Mesenchymal stem cell (in vitro differentiated cells and primary cell): ENCODE data around the gene CUX1.
"Not testable (repeated sequence)": the region's sequence is repeated elsewhere in the genome, so short reads cannot be mapped to it uniquely, and the experiment has no call there.

Experiments
- DNase-seq: peaks from one replicate; pipeline ENCODE4 v3.0.0-alpha.2; 2013
- H2AFZ ChIP-seq: one replicate; pipeline ENCODE4 v1.6.1; 2013; ENCODE audit warnings: low read depth, mild to moderate bottlenecking, control low read depth, inconsistent platforms, low read length, moderate library complexity
- H2AK5ac ChIP-seq: 2 replicates; pipeline ENCODE4 v1.6.1; 2013; ENCODE audit warnings: low read length, moderate library complexity, mild to moderate bottlenecking, inconsistent platforms; ENCODE audit not compliant: severe bottlenecking
- H2BK120ac ChIP-seq: one replicate; pipeline ENCODE4 v1.6.1; 2013; ENCODE audit warnings: low read depth, mild to moderate bottlenecking, inconsistent platforms, low read length, moderate library complexity
- H2BK12ac ChIP-seq, 2 experiments: one replicate each; pipeline ENCODE4 v1.6.1; 2013; ENCODE audit warnings: inconsistent platforms in 2 of 2, low read length in 2 of 2, mild to moderate bottlenecking in 2 of 2, moderate library complexity in 2 of 2, control low read depth in 1 of 2
- H2BK15ac ChIP-seq: one replicate; pipeline ENCODE4 v1.6.1; 2013; ENCODE audit warnings: mild to moderate bottlenecking, low read depth, inconsistent platforms; ENCODE audit not compliant: poor library complexity, severe bottlenecking
- H2BK5ac ChIP-seq: 2 replicates; pipeline ENCODE4 v1.6.1; 2013; ENCODE audit warnings: low read depth, mild to moderate bottlenecking, low read length, control low read depth, inconsistent platforms; ENCODE audit not compliant: poor library complexity, severe bottlenecking
- H3K14ac ChIP-seq, 2 experiments: one replicate each; pipeline ENCODE4 v1.6.1; 2013; ENCODE audit warnings: inconsistent platforms in 2 of 2, low read length in 2 of 2, control low read depth in 1 of 2, mild to moderate bottlenecking in 1 of 2, moderate library complexity in 1 of 2
- H3K18ac ChIP-seq, 2 experiments: one replicate each; pipeline ENCODE4 v1.6.1; 2013; ENCODE audit warnings: inconsistent platforms in 2 of 2, low read length in 2 of 2, control low read depth in 1 of 2, low read depth in 1 of 2, mild to moderate bottlenecking in 1 of 2
- H3K23ac ChIP-seq, 2 experiments: one replicate each; pipeline ENCODE4 v1.6.1; 2013; ENCODE audit warnings: inconsistent platforms in 2 of 2, low read length in 2 of 2, mild to moderate bottlenecking in 2 of 2, moderate library complexity in 2 of 2, control low read depth in 1 of 2
- H3K27ac ChIP-seq: 2 replicates; pipeline ENCODE4 v1.5.1; 2013; ENCODE audit warnings: mild to moderate bottlenecking, moderate library complexity, low read length, control low read depth, inconsistent platforms; ENCODE audit not compliant: poor library complexity, severe bottlenecking
- H3K27me3 ChIP-seq, 2 experiments: 2 replicates each; pipeline versions ENCODE4 v1.6.1 to v1.7.0; 2013; ENCODE audit warnings: low read length in 2 of 2, mild to moderate bottlenecking in 2 of 2, moderate library complexity in 2 of 2, control low read depth in 1 of 2, inconsistent platforms in 1 of 2; ENCODE audit not compliant: control insufficient read depth in 1 of 2, insufficient read depth in 1 of 2
- H3K36me3 ChIP-seq, 2 experiments: 2 replicates each; pipeline versions ENCODE4 v1.6.1 to v1.7.0; 2013; ENCODE audit warnings: low read length in 2 of 2, control low read depth in 1 of 2, inconsistent platforms in 1 of 2, low read depth in 1 of 2, mild to moderate bottlenecking in 1 of 2; ENCODE audit not compliant: insufficient read depth in 2 of 2, control insufficient read depth in 1 of 2
- H3K4ac ChIP-seq, 2 experiments: one replicate each; pipeline ENCODE4 v1.6.1; 2013; ENCODE audit warnings: inconsistent platforms in 2 of 2, low read length in 2 of 2, mild to moderate bottlenecking in 2 of 2, moderate library complexity in 2 of 2, control low read depth in 1 of 2, low read depth in 1 of 2
- H3K4me1 ChIP-seq: 2 replicates; pipeline ENCODE4 v1.6.1; 2013; ENCODE audit warnings: low read depth, low read length, control low read depth; ENCODE audit not compliant: control insufficient read depth, insufficient read depth
- H3K4me2 ChIP-seq: 2 replicates; pipeline ENCODE4 v1.6.1; 2013; ENCODE audit warnings: low read length, mild to moderate bottlenecking, inconsistent platforms; ENCODE audit not compliant: poor library complexity, severe bottlenecking
- H3K4me3 ChIP-seq, 2 experiments: 2 replicates each; pipeline versions ENCODE4 v1.5.1 to v1.7.0; 2013; ENCODE audit warnings: low read length in 2 of 2, mild to moderate bottlenecking in 2 of 2, control low read depth in 1 of 2, low read depth in 1 of 2; ENCODE audit not compliant: insufficient read depth in 1 of 2
- H3K79me1 ChIP-seq: replicated peaks from 2 replicates; pipeline ENCODE4 v1.6.1; 2013; ENCODE audit warnings: mild to moderate bottlenecking, control low read depth, low read length, inconsistent platforms; ENCODE audit not compliant: poor library complexity, severe bottlenecking
- H3K9ac ChIP-seq: 2 replicates; pipeline ENCODE4 v1.7.0; 2013; ENCODE audit warnings: mild to moderate bottlenecking, low read length, moderate library complexity
- H3K9me3 ChIP-seq: 2 replicates; pipeline ENCODE4 v1.7.0; 2013; ENCODE audit warnings: mild to moderate bottlenecking, low read length; ENCODE audit not compliant: control insufficient read depth
- H4K8ac ChIP-seq: one replicate; pipeline ENCODE4 v1.6.1; 2013; ENCODE audit warnings: inconsistent platforms, mild to moderate bottlenecking, low read length, moderate library complexity
- H4K91ac ChIP-seq: one replicate; pipeline ENCODE4 v1.6.1; 2013; ENCODE audit warnings: mild to moderate bottlenecking, low read length, inconsistent platforms
- WGBS: methylation state at CpG from one replicate; pipeline ENCODE4 v1.1.7; 2013; ENCODE audit warnings: mixed read lengths; 5-methylcytosine and 5-hydroxymethylcytosine counted together

Gene CUX1

DNA sequence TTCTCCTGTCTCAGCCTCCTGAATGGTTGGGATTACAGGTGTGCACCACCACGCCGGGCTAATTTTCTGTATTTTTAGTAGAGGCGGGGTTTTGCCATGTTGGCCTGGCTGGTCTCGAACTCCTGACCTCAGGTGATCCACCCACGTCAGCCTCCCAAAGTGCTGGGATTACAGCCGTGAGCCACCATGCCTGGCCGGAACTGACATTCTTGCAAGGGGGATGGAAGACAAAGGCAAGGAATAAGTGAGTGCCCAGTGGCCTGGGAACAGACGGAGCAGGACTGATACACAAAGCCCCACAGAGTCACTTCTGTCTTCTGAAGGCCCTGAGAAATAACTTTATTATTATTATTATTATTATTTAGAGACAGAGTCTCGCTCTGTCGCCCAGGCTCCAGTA, 14.0 kb downstream of the CUX1 start:
- H3K4me1 ChIP-seq, H2AFZ ChIP-seq: not testable (repeated sequence)
- 93% methylated on average over 10 of the region's 10 CpGs for WGBS

DNA sequence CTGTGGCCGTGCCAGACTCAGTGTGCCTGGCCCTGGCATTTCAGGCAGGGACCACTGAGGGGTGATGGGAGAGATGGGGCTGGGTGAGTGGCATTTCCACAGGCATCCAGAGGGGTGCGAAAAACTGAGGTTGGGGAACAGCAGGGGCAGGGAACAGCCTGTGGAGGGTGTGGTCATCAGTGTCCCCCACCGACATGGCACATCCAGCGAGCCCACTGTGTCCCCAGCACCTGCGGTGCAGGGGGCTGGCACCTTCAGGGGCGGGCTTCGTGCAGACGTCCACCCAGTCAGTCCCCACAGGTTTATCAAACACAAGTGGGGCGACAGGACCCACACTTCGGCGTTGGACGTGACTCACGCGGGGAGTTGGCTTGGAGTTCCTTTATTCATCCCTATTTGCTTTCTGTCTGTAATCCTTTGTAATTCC, 14.8 kb downstream of the CUX1 start:
- H2AFZ ChIP-seq = no peak overlapping the region
- DNase-seq = no peak
- H3K4me3 ChIP-seq = no peak overlapping the region
- no peak overlapping the region for H4K8ac ChIP-seq
- H3K27me3 ChIP-seq = no peaks in the 10 kb centered on the region
- H3K79me1 ChIP-seq = peaks cover 59% of the 10 kb centered on the region
- peaks cover 5% of the 10 kb centered on the region for H3K4me1 ChIP-seq
- H4K91ac ChIP-seq = no peak overlapping the region
- no peak overlapping the region for H2BK120ac ChIP-seq
- no peak overlapping the region for H3K14ac ChIP-seq
- H3K4me2 ChIP-seq = no peak overlapping the region
- no peak overlapping the region for H2BK5ac ChIP-seq
- H2AK5ac ChIP-seq = no peak overlapping the region
- H3K27ac ChIP-seq = no peak overlapping the region
- no peak overlapping the region for H3K18ac ChIP-seq
- no peak overlapping the region for H3K9ac ChIP-seq
- H3K9me3 ChIP-seq = no peaks in the 10 kb centered on the region
- peaks cover 0 to 14% of the 10 kb centered on the region in 2 experiments for H3K36me3 ChIP-seq
- H3K4ac ChIP-seq = no peak overlapping the region
- WGBS = 97% methylated on average over 11 of the region's 14 CpGs
- H3K23ac ChIP-seq = peak overlapping the region in 1 of 2 experiments; percentile 54
- H2BK12ac ChIP-seq = no peak overlapping the region
- peak overlapping the region; percentile 15 for H2BK15ac ChIP-seq

More for the DNA sequence above, 14.0 kb downstream of the CUX1 start:
- peaks cover 0 to 14% of the 10 kb centered on the region in 2 experiments for H3K36me3 ChIP-seq
- not testable (repeated sequence) for H3K14ac ChIP-seq, H3K27ac ChIP-seq, H3K4me2 ChIP-seq, DNase-seq, H3K4me3 ChIP-seq, H2BK5ac ChIP-seq, H3K4ac ChIP-seq, H3K23ac ChIP-seq, H3K9me3 ChIP-seq, H2BK120ac ChIP-seq, H3K9ac ChIP-seq, H4K8ac ChIP-seq, H3K18ac ChIP-seq, H2BK15ac ChIP-seq, H2AK5ac ChIP-seq, H3K27me3 ChIP-seq, H2BK12ac ChIP-seq, H4K91ac ChIP-seq
- peaks cover 59% of the 10 kb centered on the region for H3K79me1 ChIP-seq

DNA sequence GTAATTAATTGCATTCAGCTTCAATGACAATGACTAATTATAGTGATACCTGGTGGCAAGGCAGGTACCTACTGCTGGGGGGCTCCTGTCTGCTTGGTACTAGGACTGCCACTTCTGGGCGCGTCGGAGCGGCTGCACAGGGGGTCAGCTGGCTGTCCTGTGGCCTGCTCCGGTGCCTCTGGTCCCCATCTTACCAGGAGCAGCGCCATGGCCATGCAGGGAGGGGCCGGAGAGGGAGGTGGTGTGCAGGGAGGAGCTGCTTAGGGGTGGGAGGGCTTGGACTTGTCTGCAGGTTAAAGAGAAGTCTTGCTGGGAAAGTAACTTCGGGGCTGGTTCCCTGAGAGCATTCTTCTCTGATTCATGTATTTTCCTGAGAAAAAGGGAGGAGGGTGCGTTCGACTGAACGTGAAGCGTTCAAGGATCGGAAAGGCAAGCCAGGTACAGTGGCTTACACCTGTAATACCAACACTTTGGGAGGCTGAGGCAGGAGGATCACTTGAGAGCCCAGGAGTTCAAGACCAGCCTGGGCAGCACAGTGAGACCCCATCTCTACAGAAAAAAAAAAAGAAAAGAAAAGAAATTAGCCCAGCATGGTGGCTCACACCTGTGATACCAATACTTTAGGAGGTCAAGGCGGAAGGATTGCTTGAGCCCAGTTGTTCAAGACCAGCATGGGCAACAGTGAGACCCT, 15.4 kb downstream of the CUX1 start:
- H2BK5ac ChIP-seq = no peak overlapping the region
- H3K23ac ChIP-seq = no peak overlapping the region
- no peak overlapping the region for H3K14ac ChIP-seq
- H2BK12ac ChIP-seq = no peak overlapping the region
- 97% methylated on average over 14 of the region's 14 CpGs for WGBS
- H3K4ac ChIP-seq = no peak overlapping the region
- H3K9me3 ChIP-seq = no peaks in the 10 kb centered on the region
- H2BK15ac ChIP-seq = no peak overlapping the region
- H3K4me1 ChIP-seq = peaks cover 4% of the 10 kb centered on the region
- H3K4me3 ChIP-seq = no peak overlapping the region
- H3K27me3 ChIP-seq = no peaks in the 10 kb centered on the region
- peaks cover 60% of the 10 kb centered on the region for H3K79me1 ChIP-seq
- H3K4me2 ChIP-seq = no peak overlapping the region
- no peak overlapping the region for H3K18ac ChIP-seq
- H4K8ac ChIP-seq = peak overlapping the region; percentile 49
- no peak overlapping the region for H2BK120ac ChIP-seq
- no peak overlapping the region for H2AK5ac ChIP-seq
- no peak overlapping the region for H4K91ac ChIP-seq
- peaks cover 0 to 14% of the 10 kb centered on the region in 2 experiments for H3K36me3 ChIP-seq
- no peak overlapping the region for H3K9ac ChIP-seq
- H3K27ac ChIP-seq = no peak overlapping the region
- no peak overlapping the region for H2AFZ ChIP-seq
- DNase-seq = no peak

DNA sequence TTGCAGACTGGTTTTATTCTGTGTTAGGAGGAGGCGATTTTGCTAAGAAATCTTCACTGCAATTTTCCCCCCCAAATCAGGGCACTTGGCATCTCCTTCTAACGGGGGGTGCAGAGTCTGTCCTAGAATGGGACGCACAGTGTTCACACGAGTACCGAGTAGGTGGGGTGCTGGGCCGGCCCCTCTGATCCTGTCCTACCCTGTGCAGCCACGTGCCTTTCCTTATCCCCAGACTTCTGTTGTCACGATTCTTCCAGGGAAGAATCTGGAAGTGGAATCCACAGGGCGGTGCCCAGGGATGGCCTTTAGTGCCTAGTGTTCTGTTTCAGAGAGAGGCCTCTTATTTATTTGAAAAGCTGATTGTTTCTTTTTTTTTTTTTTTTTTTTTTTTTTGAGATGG, 16.4 kb downstream of the CUX1 start:
- Histone ChIP-seq H3K27ac (no peak overlapping the region), H3K79me1 (peaks cover 55% of the 10 kb centered on the region), H2AK5ac (no peak overlapping the region), H2BK15ac (no peak overlapping the region), H3K4ac (no peak overlapping the region), H3K4me1 (peaks cover 1% of the 10 kb centered on the region), H3K9ac (no peak overlapping the region), H2BK5ac (no peak overlapping the region), H4K91ac (no peak overlapping the region), H3K14ac (no peak overlapping the region), H2AFZ (no peak overlapping the region), H3K9me3 (no peaks in the 10 kb centered on the region), H3K4me2 (no peak overlapping the region), H3K27me3 (no peaks in the 10 kb centered on the region), H2BK120ac (no peak overlapping the region), H3K18ac (no peak overlapping the region), H3K23ac (no peak overlapping the region), H4K8ac (no peak overlapping the region), H3K36me3 (peaks cover 0 to 10% of the 10 kb centered on the region in 2 experiments), H3K4me3 (no peak overlapping the region), H2BK12ac (no peak overlapping the region)
- no peak for DNase-seq
- 97% methylated on average over 9 of the region's 9 CpGs for WGBS
